Mesothelial cell of epicardium (in vitro differentiated cells): ENCODE data around the gene GRK5. TPM values are rescaled to one million over a fixed set of nuclear protein-coding genes. Genes with fewer than 3 reads are reported as not detected.
"Not testable (repeated sequence)": the region's sequence is repeated elsewhere in the genome, so short reads cannot be mapped to it uniquely, and the experiment has no call there.

Experiments used
- DNase-seq, 2 experiments: peaks; one replicate each; pipeline ENCODE4 v3.0.0; 2021; ENCODE audit warnings: low spot score in 2 of 2; ENCODE audit not compliant: unreplicated experiment in 2 of 2
- H3K27ac Mint-ChIP-seq: 2 replicates; pipeline ENCODE4 v1.8.0; 2021; ENCODE audit warnings: mixed read lengths
- H3K27me3 Mint-ChIP-seq: 2 replicates; pipeline ENCODE4 v1.8.0; 2021; ENCODE audit warnings: low read depth, mixed read lengths
- H3K36me3 Mint-ChIP-seq: 2 replicates; pipeline ENCODE4 v1.8.0; 2021; ENCODE audit warnings: mixed read lengths
- H3K4me1 Mint-ChIP-seq: 2 replicates; pipeline ENCODE4 v1.8.0; 2021; ENCODE audit warnings: mixed read lengths
- H3K4me3 Mint-ChIP-seq: 2 replicates; pipeline ENCODE4 v1.8.0; 2021; ENCODE audit warnings: mild to moderate bottlenecking, moderate library complexity, mixed read lengths
- H3K9me3 Mint-ChIP-seq: 2 replicates; pipeline ENCODE4 v1.8.0; 2021; ENCODE audit warnings: mixed read lengths
- CTCF ChIP-seq: fragments of 200-600 bp; sonication (generic); IDR thresholded peaks from one replicate; pipeline ENCODE4 v1.5.0; 2021; ENCODE audit warnings: antibody characterized with exemption; ENCODE audit not compliant: unreplicated experiment
- total RNA-seq: library from RNA; stranded (reverse); gene quantifications from 3 replicates; pipeline ENCODE4 v1.2.1, GENCODE V29; 2021

Gene GRK5
- total RNA-seq, 1 donor from 2014 or later = 14.5 TPM

- no peak for DNase-seq
- Mint-ChIP-seq H3K27ac (no peak overlapping the region), H3K4me1 (peaks cover 31% of the 10 kb centered on the region), H3K9me3 (peaks cover 6% of the 10 kb centered on the region), H3K27me3 (no peaks in the 10 kb centered on the region), H3K36me3 (peaks cover 2% of the 10 kb centered on the region), H3K4me3 (no peak overlapping the region)
- no peak for TF ChIP-seq CTCF
Observed at GRCh38 chr10:119273413-119273812, 66.0 kb downstream of the GRK5 start.

- no peak for TF ChIP-seq CTCF
- peaks cover 2% of the 10 kb centered on the region for H3K36me3 Mint-ChIP-seq
- no peak overlapping the region for H3K4me3 Mint-ChIP-seq
- H3K27me3 Mint-ChIP-seq = no peaks in the 10 kb centered on the region
- H3K4me1 Mint-ChIP-seq = peaks cover 31% of the 10 kb centered on the region
- no peak for DNase-seq
- H3K9me3 Mint-ChIP-seq = peaks cover 6% of the 10 kb centered on the region
- no peak overlapping the region for H3K27ac Mint-ChIP-seq
Observed at GRCh38 chr10:119274519-119275045, 67.2 kb downstream of the GRK5 start.

- H3K4me1 Mint-ChIP-seq = peaks cover 31% of the 10 kb centered on the region
Observed at GRCh38 chr10:119275085-119275484, 67.7 kb downstream of the GRK5 start.

GRCh38 chr10:119276194-119276593 lies 68.8 kb downstream of the GRK5 start:
- not testable (repeated sequence) for DNase-seq, H3K4me3 Mint-ChIP-seq, H3K27ac Mint-ChIP-seq

More at GRCh38 chr10:119275085-119275484, 67.7 kb downstream of the GRK5 start:
- H3K27ac Mint-ChIP-seq = no peak overlapping the region
- H3K27me3 Mint-ChIP-seq = no peaks in the 10 kb centered on the region
- DNase-seq = no peak
- peaks cover 2% of the 10 kb centered on the region for H3K36me3 Mint-ChIP-seq
- H3K4me3 Mint-ChIP-seq = no peak overlapping the region
- TF ChIP-seq CTCF = no peak
- peaks cover 6% of the 10 kb centered on the region for H3K9me3 Mint-ChIP-seq

GRCh38 chr10:119278126-119278709 lies 70.8 kb downstream of the GRK5 start:
- no peak for TF ChIP-seq CTCF
- no peak overlapping the region for H3K27ac Mint-ChIP-seq
- H3K27me3 Mint-ChIP-seq = no peaks in the 10 kb centered on the region
- no peak for DNase-seq
- no peak overlapping the region for H3K4me3 Mint-ChIP-seq
- peaks cover 2% of the 10 kb centered on the region for H3K36me3 Mint-ChIP-seq
- peaks cover 6% of the 10 kb centered on the region for H3K9me3 Mint-ChIP-seq
- peaks cover 11% of the 10 kb centered on the region for H3K4me1 Mint-ChIP-seq

More at GRCh38 chr10:119276194-119276593, 68.8 kb downstream of the GRK5 start:
- peaks cover 22% of the 10 kb centered on the region for H3K4me1 Mint-ChIP-seq
- H3K36me3 Mint-ChIP-seq, H3K9me3 Mint-ChIP-seq, H3K27me3 Mint-ChIP-seq: not testable (repeated sequence)

GRCh38 chr10:119279441-119279840 lies 72.1 kb downstream of the GRK5 start:
- Mint-ChIP-seq H3K4me3 (no peak overlapping the region), H3K27me3 (no peaks in the 10 kb centered on the region), H3K4me1 (peaks cover 11% of the 10 kb centered on the region), H3K9me3 (peaks cover 6% of the 10 kb centered on the region), H3K36me3 (peaks cover 2% of the 10 kb centered on the region), H3K27ac (no peak overlapping the region)
- TF ChIP-seq CTCF = no peak
- DNase-seq = no peak
